Measurements from ENCODE around the gene MINPP1.
"Not testable (repeated sequence)": the region's sequence is repeated elsewhere in the genome, so short reads cannot be mapped to it uniquely, and the experiment has no call there.

MINPP1 gene

GRCh38 chr10:87578160-87578841 lies 73.6 kb downstream of the MINPP1 start:
- no peak for FAIRE-seq

GRCh38 chr10:87578842-87579401 lies 74.2 kb downstream of the MINPP1 start:
- no peak for FAIRE-seq

GRCh38 chr10:87579563-87579962 lies 74.9 kb downstream of the MINPP1 start:
- no peak for FAIRE-seq

- no peak for FAIRE-seq
Measured at GRCh38 chr10:87580016-87580415, 75.3 kb downstream of the MINPP1 start.

- FAIRE-seq: no peak
Measured at GRCh38 chr10:87585565-87586514, 81.1 kb downstream of the MINPP1 start.

GRCh38 chr10:87589645-87590051 lies 85.0 kb downstream of the MINPP1 start:
- FAIRE-seq: no peak

GRCh38 chr10:87590705-87591588 lies 86.3 kb downstream of the MINPP1 start:
- no peak for FAIRE-seq

GRCh38 chr10:87591589-87591886 lies 86.8 kb downstream of the MINPP1 start:
- no peak for FAIRE-seq

- FAIRE-seq: not testable (repeated sequence)
Measured at GRCh38 chr10:87592920-87593319, 88.2 kb downstream of the MINPP1 start.

GRCh38 chr10:87593702-87594101 lies 89.0 kb downstream of the MINPP1 start:
- no peak for FAIRE-seq

- FAIRE-seq: no peak
Measured at GRCh38 chr10:87594181-87594580, 89.5 kb downstream of the MINPP1 start.

- FAIRE-seq: no peak
Measured at GRCh38 chr10:87594864-87595263, 90.2 kb downstream of the MINPP1 start.

- FAIRE-seq: no peak
Measured at GRCh38 chr10:87596351-87596750, 91.7 kb downstream of the MINPP1 start.

GRCh38 chr10:87598700-87599099 lies 94.0 kb downstream of the MINPP1 start:
- FAIRE-seq: no peak

- FAIRE-seq: no peak
Measured at GRCh38 chr10:87600581-87600980, 95.9 kb downstream of the MINPP1 start.

All from endometrium (tissue), 2 donors.